GM12801 (cell line): ENCODE results near the gene PRLH.

Source experiments
- TF ChIP-seq, protein P1 (sequence below): IDR thresholded peaks from one replicate; pipeline ENCODE4 v1.5.1; 2011; ENCODE audit warnings: control low read depth; ENCODE audit not compliant: insufficient read length; ENCODE audit errors: extremely low read depth

The PRLH gene

DNA sequence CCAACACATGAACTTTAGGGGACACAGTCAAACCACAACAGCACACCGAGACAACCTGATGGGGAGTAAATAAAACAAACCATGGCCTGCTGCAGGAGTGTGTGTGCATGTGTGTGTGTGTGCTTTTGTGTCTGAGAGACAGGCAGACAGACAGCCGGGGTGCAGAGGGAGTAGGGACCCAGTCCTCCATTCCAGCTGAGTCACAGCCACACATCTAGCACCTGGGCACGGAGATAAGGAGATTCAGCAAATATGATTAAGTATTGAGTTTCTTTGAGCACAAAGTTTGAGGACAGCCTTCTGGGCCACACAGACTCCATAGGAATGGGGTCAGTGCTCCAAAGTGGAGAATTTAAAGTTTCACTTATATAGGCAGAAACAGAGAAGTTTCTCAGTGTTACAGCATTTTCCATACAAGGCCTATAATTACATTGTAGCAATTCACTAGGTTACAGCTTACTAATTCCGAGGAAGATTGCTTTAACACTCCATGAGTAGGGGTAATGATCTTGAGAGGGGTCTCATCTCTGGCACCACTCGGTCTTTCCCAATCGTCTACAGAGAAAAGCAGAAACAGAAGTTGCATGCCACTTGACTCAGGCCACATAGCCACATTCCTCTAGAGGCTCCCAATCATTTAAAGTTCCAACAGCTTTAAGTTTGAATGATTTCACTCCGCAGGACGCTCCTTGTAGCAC, 30.8 kb upstream of the PRLH start:
- TF ChIP-seq, protein P1, sequence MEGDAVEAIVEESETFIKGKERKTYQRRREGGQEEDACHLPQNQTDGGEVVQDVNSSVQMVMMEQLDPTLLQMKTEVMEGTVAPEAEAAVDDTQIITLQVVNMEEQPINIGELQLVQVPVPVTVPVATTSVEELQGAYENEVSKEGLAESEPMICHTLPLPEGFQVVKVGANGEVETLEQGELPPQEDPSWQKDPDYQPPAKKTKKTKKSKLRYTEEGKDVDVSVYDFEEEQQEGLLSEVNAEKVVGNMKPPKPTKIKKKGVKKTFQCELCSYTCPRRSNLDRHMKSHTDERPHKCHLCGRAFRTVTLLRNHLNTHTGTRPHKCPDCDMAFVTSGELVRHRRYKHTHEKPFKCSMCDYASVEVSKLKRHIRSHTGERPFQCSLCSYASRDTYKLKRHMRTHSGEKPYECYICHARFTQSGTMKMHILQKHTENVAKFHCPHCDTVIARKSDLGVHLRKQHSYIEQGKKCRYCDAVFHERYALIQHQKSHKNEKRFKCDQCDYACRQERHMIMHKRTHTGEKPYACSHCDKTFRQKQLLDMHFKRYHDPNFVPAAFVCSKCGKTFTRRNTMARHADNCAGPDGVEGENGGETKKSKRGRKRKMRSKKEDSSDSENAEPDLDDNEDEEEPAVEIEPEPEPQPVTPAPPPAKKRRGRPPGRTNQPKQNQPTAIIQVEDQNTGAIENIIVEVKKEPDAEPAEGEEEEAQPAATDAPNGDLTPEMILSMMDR: no peak

DNA sequence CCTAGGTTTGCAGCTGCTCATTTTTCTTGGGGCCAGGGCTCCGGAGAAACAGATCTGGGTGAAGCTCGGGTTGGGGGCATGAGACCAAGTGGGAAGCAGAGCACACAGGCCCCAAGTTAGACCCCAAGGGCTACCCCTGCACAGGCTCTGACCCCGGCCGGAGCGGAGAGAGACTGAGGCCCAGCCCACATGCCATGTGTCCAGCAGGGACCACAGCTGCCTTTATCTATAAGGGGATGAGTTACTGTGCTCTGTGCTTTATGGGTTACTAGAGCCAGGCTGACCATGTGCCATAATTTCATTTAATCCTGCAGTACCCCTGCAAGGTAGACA, 30.3 kb upstream of the PRLH start:
- TF ChIP-seq, protein P1: no peak

DNA sequence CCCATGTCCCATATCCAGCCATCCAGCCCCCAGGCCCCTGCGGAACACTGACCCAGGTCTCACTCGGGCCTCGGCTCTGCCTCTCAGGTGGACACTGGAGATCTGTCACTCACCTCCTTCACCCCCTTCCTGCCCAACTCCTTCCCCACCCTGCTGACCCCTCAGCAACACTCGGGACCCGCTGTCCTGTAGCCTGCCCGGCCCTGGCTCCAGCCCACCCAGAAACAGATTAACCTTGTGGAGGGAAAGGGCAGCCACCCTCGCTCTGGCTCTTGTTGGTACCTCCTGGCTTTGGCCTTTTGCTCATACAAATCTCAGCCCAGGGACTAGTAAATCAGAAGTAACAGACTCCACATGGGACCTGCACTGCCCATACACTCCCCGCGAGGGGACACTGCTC, 29.8 kb upstream of the PRLH start:
- TF ChIP-seq, protein P1: no peak

DNA sequence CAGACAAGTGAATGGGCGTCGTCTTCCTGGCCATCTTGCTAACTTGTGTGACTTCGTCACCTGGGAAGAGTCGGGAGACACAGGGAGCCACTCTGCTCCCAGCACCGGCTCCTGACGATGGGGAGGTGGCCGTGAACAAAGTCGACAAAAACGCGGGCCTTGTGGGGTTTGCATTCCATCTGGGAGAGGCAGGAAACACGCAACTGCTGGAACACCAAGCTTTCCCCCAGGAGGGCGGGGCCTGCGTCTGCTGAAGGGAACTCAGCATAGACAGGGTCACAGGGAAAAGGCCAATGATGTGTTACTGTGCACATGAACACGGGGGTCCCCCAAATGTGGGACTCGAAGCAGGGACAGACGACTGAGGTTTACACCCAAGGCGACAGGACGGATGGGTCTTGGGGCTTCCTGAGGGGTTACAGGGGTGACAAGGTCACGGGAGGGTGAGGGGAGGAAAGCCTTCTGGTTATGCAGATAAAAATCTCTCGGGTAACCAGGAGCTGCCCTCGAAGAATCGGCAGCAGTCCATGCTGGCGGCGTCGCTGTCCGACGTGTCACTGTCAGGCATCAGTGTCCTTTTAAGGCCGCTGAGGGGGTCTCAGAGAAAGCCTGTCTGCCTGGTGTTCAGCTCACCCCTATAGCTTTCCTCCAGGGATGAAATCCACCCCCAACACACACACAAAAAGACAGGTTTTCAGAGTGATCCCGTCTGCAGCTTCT, 28.2 kb upstream of the PRLH start:
- TF ChIP-seq, protein P1: no peak

DNA sequence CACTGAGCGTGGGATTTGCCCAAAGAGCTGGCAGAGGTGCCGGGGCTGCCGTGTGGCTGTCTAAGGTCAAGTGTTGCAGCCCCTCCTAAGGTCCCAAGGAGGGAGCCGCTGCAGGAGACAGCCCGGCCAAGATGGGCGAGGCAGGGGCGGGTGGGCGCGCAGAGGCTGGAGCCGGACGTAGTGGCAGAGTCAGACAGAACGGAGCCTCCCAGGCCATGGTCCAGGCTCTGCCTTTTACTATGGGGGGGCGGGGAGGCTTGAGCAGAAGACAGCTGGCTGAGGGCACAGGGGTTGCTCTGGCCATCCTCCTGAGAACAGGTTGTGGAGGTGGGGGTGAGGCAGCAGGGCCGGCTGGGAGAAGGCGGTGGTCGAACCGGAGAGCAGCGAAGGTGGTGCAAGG, 27.5 kb upstream of the PRLH start:
- TF ChIP-seq, protein P1: no peak

DNA sequence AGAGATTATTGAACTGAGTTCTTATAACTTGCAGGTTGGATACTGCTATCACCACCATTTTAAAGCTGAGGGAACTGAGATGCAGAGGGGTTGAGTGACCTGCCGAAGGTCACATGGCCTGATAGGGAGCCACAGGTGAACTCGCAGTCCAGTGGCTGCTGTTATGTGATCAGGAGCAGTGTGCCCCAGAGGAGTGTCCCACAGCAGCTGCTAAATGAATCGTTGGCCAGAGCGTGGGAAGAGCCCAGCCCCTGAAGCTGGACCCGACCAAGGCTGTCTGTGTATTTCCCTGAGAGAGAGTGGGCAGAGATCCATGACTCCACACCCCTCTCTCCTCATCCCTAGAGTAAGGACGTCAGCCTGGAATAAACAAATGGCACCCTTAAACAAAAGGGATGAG, 26.7 kb upstream of the PRLH start:
- TF ChIP-seq, protein P1: no peak

DNA sequence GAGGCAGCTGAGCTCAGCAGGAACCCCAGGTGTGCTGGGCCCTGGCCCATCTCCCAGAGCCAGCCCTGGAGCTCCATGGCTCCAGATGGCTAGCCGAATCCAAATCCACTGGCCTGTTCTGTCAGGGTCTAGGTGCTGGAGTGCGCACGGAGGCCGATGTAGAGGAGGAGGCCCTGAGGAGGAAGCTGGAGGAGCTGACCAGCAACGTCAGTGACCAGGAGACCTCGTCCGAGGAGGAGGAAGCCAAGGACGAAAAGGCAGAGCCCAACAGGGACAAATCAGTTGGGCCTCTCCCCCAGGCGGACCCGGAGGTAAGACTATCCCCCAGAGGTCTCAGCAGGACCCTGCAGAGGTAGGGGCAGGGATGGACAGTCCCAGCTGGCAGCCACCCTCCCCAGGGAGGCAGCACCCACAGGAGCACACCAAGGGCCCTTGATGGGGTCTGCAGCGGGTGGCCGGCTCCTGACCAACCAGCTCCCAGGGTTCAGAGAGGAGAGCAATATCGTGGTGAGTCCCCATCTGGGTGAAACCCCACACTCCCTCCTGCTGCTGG, 26.1 kb upstream of the PRLH start:
- TF ChIP-seq, protein P1: no peak
